Peyer's patch (tissue), 4 donors: Measurements from ENCODE around the gene HOXB5. TPM values are rescaled to one million over a fixed set of nuclear protein-coding genes. Genes with fewer than 3 reads are reported as not detected.

Experiments
- DNase-seq, 3 donors: peaks; one replicate each; pipeline ENCODE4 v3.0.0-alpha.2; 2017 to 2019
- H3K27ac ChIP-seq, 4 donors: fragments of 200-600 bp; sonication (generic); one replicate each; pipeline ENCODE4 v1.5.1; 2016 to 2019
- H3K27me3 ChIP-seq, 2 donors: fragments of 200-600 bp; sonication (generic); one replicate each; pipeline ENCODE4 v1.5.1; 2019
- H3K36me3 ChIP-seq, 3 donors: fragments of 200-600 bp; sonication (generic); one replicate each; pipeline ENCODE4 v1.5.1; 2016 to 2019
- H3K4me1 ChIP-seq, 4 donors: fragments of 200-600 bp; sonication (generic); one replicate each; pipeline ENCODE4 v1.5.1; 2016 to 2019
- H3K4me3 ChIP-seq, 4 donors: fragments of 200-600 bp; sonication (generic); 1 replicate in 3 of 4; 2 replicates in 1 of 4; pipeline ENCODE4 v1.5.1; 2016 to 2019; ENCODE audit warnings: mild to moderate bottlenecking in 1 of 4
- H3K9me3 ChIP-seq, 4 donors: fragments of 200-600 bp; sonication (generic); one replicate each; pipeline ENCODE4 v1.5.1; 2016 to 2019; ENCODE audit warnings: mild to moderate bottlenecking in 1 of 4
- CTCF ChIP-seq, 6 experiments: fragments of 450-650 bp in 4 of 6; fragments of 200-600 bp in 2 of 6; sonication (generic) in 1 of 6; IDR thresholded peaks; one replicate each; pipeline ENCODE4 v1.5.1; 2017 to 2019; ENCODE audit warnings: antibody characterized with exemption in 6 of 6, mild to moderate bottlenecking in 3 of 6, moderate library complexity in 1 of 6
- POLR2A ChIP-seq, 2 donors: fragments of 450-650 bp; IDR thresholded peaks; one replicate each; pipeline ENCODE4 v1.5.1; 2017; ENCODE audit warnings: antibody characterized with exemption in 2 of 2, mild to moderate bottlenecking in 2 of 2, moderate library complexity in 2 of 2
- total RNA-seq, 4 donors: library from RNA; depleted of rRNA; stranded (reverse); fragments of >200 nt; gene quantifications; one replicate each; pipeline ENCODE4 v1.1.0, GENCODE V29; 2016

Gene HOXB5
- total RNA-seq, 4 donors from 2014 or later: 7.7 to 22.5 (median 15.0) TPM

GRCh38 chr17:48639982-48640857, 46.6 kb upstream of the HOXB5 start:
- H3K4me1 ChIP-seq: peaks cover 0 to 51% (median 0%) of the 10 kb centered on the region in 4 donors

GRCh38 chr17:48639136-48639535, 45.6 kb upstream of the HOXB5 start:
- Histone ChIP-seq H3K9me3 (no peaks in the 10 kb centered on the region), H3K4me3 (peak overlapping the region in 2 of 4 donors; percentile 28 to 33), H3K27ac (peak overlapping the region in 3 of 4 donors; percentile 27 to 55 (median 41)), H3K36me3 (no peaks in the 10 kb centered on the region), H3K4me1 (peaks cover 0 to 58% (median 0%) of the 10 kb centered on the region in 4 donors), H3K27me3 (peaks cover 0 to 20% of the 10 kb centered on the region in 2 donors)
- TF ChIP-seq CTCF (IDR thresholded peaks at IDR 0.05) (no peak), POLR2A (IDR thresholded peaks at IDR 0.05) (peak in 1 of 2 donors; percentile 73)
- DNase-seq: peak in 2 of 3 donors; percentile 82 to 84

More at GRCh38 chr17:48639982-48640857, 46.6 kb upstream of the HOXB5 start:
- H3K27ac ChIP-seq: peak overlapping the region in 2 of 4 donors; percentile 0 to 41
- peaks cover 0 to 20% of the 10 kb centered on the region in 2 donors for H3K27me3 ChIP-seq
- DNase-seq: peak in 1 of 3 donors; percentile 27
- no peak overlapping the region for H3K4me3 ChIP-seq
- no peak for TF ChIP-seq CTCF (IDR thresholded peaks at IDR 0.05)
- TF ChIP-seq POLR2A (IDR thresholded peaks at IDR 0.05): no peak
- H3K36me3 ChIP-seq: no peaks in the 10 kb centered on the region
- no peaks in the 10 kb centered on the region for H3K9me3 ChIP-seq

- peak in 1 of 3 donors; percentile 49 for DNase-seq
- Histone ChIP-seq H3K27me3 (peaks cover 0 to 14% of the 10 kb centered on the region in 2 donors), H3K36me3 (no peaks in the 10 kb centered on the region), H3K4me1 (peaks cover 0 to 58% (median 2%) of the 10 kb centered on the region in 4 donors), H3K27ac (peak overlapping the region in 1 of 4 donors; percentile 41), H3K9me3 (no peaks in the 10 kb centered on the region), H3K4me3 (peak overlapping the region in 1 of 4 donors; percentile 14)
- TF ChIP-seq CTCF (IDR thresholded peaks at IDR 0.05) (no peak), POLR2A (IDR thresholded peaks at IDR 0.05) (no peak)
Measured at GRCh38 chr17:48637323-48638260, 44.0 kb upstream of the HOXB5 start.

- Histone ChIP-seq H3K4me3 (peak overlapping the region in 1 of 4 donors; percentile 26), H3K27ac (peak overlapping the region in 2 of 4 donors; percentile 8 to 41), H3K36me3 (no peaks in the 10 kb centered on the region), H3K27me3 (peaks cover 0 to 6% of the 10 kb centered on the region in 2 donors), H3K9me3 (no peaks in the 10 kb centered on the region), H3K4me1 (peaks cover 0 to 63% (median 3%) of the 10 kb centered on the region in 4 donors)
- TF ChIP-seq CTCF (IDR thresholded peaks at IDR 0.05) (peak in 4 of 6 experiments; percentile 53 to 69 (median 66)), POLR2A (IDR thresholded peaks at IDR 0.05) (no peak)
- DNase-seq: peak; percentile 43 to 94 (median 89)
Measured at GRCh38 chr17:48636177-48637018, 42.8 kb upstream of the HOXB5 start.
